A673 (cell line): ENCODE data around the gene AK2. TPM values are rescaled to one million over a fixed set of nuclear protein-coding genes. Genes with fewer than 3 reads are reported as not detected.

Source experiments
- BruUV-seq: library from RNA; stranded (reverse); fragments of 400-500 nt; replicated peaks from 2 replicates; lab custom pipeline; 2021; lab: Mats Ljungman, UMichigan
- CTCF ChIA-PET: fragments of 300-600 bp; sonication (Branson Sonifier 250); formaldehyde crosslinking; loops from one replicate; lab custom pipeline; 2022; ENCODE audit warnings: antibody characterized with exemption; lab: Charles Lee
- POLR2A ChIA-PET: fragments of 300-600 bp; sonication (Branson Sonifier 250); formaldehyde crosslinking; loops from one replicate; lab custom pipeline; 2022; ENCODE audit warnings: antibody characterized with exemption; ENCODE audit not compliant: low non-redundant PET; lab: Charles Lee
- DNase-seq: peaks from one replicate; pipeline ENCODE4 v3.0.0-alpha.2; 2015; ENCODE audit warnings: low spot score
- H3K27ac ChIP-seq: fragments of 200-600 bp; sonication (generic); 2 replicates; pipeline ENCODE4 v1.5.1; 2016; ENCODE audit warnings: mixed run types, low read depth, mild to moderate bottlenecking, mixed read lengths, antibody characterized with exemption, low read length; ENCODE audit not compliant: poor library complexity, severe bottlenecking
- H3K27me3 ChIP-seq: fragments of 200-600 bp; sonication (generic); replicated peaks from 2 replicates; pipeline ENCODE4 v1.6.1; 2017; ENCODE audit warnings: mixed run types, low read depth, mild to moderate bottlenecking, mixed read lengths, antibody characterized with exemption, low read length; ENCODE audit not compliant: insufficient read depth, poor library complexity
- H3K36me3 ChIP-seq: fragments of 200-600 bp; sonication (generic); 2 replicates; pipeline ENCODE4 v1.6.1; 2016; ENCODE audit warnings: mixed run types, mild to moderate bottlenecking, mixed read lengths, antibody characterized with exemption, low read length; ENCODE audit not compliant: insufficient read depth, poor library complexity, severe bottlenecking
- H3K4me1 ChIP-seq: fragments of 200-600 bp; sonication (generic); 2 replicates; pipeline ENCODE4 v1.6.1; 2017; ENCODE audit warnings: mixed run types, mild to moderate bottlenecking, mixed read lengths, antibody characterized with exemption, low read length; ENCODE audit not compliant: insufficient read depth, poor library complexity, severe bottlenecking
- H3K4me3 ChIP-seq: fragments of 200-600 bp; sonication (generic); 2 replicates; pipeline ENCODE4 v1.5.1; 2016; ENCODE audit warnings: low read depth, mixed run types, mild to moderate bottlenecking, mixed read lengths, low read length; ENCODE audit not compliant: poor library complexity, severe bottlenecking
- H3K9me3 ChIP-seq: fragments of 200-600 bp; sonication (generic); 2 replicates; pipeline ENCODE4 v1.6.1; 2016; ENCODE audit warnings: mixed run types, low read depth, mild to moderate bottlenecking, mixed read lengths, antibody characterized with exemption, low read length; ENCODE audit not compliant: poor library complexity, severe bottlenecking
- EZH2 ChIP-seq: fragments of 200-600 bp; sonication (generic); IDR thresholded peaks from 2 replicates; pipeline ENCODE4 v1.6.1; 2017; ENCODE audit warnings: borderline replicate concordance, low read depth, mild to moderate bottlenecking, mixed read lengths, antibody characterized with exemption, low read length; ENCODE audit not compliant: poor library complexity, severe bottlenecking
- intact Hi-C: fragments of 100-400 bp; cut with micrococcal nuclease; formaldehyde crosslinking; loops from one replicate; pipeline ENCODE4 v1.10.0; 2022; ENCODE audit not compliant: unreplicated experiment
- total RNA-seq: library from RNA; stranded (reverse); gene quantifications from 2 replicates; pipeline ENCODE4 v1.2.3, GENCODE V29; 2021
- TF ChIP-seq, protein P1 (sequence below): fragments of 300-800, 200-600 bp; sonication (generic); conservative IDR thresholded peaks from 2 replicates; pipeline ENCODE4 v1.5.1; 2017; ENCODE audit warnings: low read depth, mild to moderate bottlenecking, antibody characterized with exemption, low read length, moderate library complexity, mixed read lengths

AK2 gene
- total RNA-seq, 1 experiment from 2014 or later: 196 TPM

DNA sequence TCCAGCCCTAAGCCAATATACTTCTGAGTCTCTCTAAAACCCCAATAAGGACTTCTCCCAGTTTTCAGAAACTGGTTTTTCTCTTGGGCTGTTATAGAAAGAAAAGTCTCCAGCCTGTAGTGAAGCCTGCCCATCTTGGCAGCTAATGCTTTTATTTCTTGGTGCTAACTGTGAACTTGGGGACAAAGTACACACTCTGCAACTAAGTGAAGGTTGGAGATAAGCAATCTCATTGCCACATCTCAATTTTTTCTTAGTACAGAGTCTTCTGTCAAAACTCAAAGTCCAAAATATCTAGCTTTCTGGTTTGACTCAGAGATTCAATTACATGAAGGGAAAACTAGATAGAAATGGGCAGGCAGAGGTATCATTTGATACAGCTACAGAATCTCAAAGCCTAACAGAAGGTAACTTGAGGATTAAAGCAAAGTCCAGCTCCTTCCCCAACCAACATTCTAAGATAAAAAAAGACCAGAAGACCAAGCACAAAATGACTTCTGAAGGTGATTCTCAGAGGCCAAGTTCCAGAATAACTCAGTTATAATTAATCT is 14.0 kb downstream of the AK2 start:
- Histone ChIP-seq H3K36me3 (peaks cover 52% of the 10 kb centered on the region), H3K4me1 (peaks cover 26% of the 10 kb centered on the region), H3K27me3 (no peaks in the 10 kb centered on the region), H3K9me3 (no peaks in the 10 kb centered on the region), H3K4me3 (no peak overlapping the region), H3K27ac (no peak overlapping the region)
- BruUV-seq: no TSS peak
- no peak for TF ChIP-seq EZH2
- TF ChIP-seq, protein P1, sequence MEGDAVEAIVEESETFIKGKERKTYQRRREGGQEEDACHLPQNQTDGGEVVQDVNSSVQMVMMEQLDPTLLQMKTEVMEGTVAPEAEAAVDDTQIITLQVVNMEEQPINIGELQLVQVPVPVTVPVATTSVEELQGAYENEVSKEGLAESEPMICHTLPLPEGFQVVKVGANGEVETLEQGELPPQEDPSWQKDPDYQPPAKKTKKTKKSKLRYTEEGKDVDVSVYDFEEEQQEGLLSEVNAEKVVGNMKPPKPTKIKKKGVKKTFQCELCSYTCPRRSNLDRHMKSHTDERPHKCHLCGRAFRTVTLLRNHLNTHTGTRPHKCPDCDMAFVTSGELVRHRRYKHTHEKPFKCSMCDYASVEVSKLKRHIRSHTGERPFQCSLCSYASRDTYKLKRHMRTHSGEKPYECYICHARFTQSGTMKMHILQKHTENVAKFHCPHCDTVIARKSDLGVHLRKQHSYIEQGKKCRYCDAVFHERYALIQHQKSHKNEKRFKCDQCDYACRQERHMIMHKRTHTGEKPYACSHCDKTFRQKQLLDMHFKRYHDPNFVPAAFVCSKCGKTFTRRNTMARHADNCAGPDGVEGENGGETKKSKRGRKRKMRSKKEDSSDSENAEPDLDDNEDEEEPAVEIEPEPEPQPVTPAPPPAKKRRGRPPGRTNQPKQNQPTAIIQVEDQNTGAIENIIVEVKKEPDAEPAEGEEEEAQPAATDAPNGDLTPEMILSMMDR: no peak
- ChIA-PET CTCF (no interaction called here), POLR2A (no interaction called here)
- no peak for DNase-seq
- intact Hi-C loops: no loop called here

DNA sequence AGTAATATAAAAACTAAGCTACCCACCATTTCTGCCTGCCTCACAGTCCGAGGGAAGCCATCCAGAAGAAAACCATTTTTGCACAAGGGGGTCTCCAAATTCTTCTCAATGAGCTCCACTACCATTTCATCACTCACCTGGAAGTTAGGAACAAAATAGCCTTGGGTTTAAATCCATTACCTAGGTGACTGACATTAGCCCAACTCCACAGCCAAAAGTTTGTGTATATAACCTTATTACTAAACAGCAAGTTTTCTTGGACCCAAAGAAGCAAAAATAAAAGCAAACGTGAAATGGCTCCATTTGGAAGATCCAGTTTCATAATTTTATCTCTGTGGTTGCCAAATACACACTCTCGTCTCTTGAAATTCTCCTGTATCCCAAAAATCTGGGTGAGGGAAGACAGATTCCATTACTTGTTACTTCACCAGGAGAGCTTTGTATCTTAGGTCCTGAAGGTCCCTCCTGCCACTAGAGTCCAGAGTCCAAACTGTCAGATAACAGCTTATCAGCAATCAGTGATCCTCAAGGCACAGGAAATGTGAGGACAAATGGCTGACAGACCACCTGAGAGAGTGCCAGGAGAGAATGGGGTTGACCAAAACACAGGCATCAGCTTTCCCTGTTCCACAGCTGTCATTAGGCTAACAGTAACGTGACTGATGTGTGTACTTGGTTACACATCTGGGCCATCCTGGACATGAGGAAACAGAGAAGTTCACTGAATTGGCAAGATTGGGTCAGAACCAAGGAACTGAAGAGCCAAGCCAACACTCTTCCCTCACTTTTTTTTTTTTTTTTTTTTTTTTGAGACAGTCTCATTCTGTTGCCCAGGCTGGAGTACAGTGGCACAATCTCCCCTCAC is 14.9 kb downstream of the AK2 start:
- Histone ChIP-seq H3K4me3 (no peak overlapping the region), H3K4me1 (peaks cover 21% of the 10 kb centered on the region), H3K27ac (no peak overlapping the region), H3K36me3 (peaks cover 52% of the 10 kb centered on the region), H3K27me3 (no peaks in the 10 kb centered on the region), H3K9me3 (no peaks in the 10 kb centered on the region)
- CTCF ChIA-PET: interaction anchor here (0.5 kb wide), 1 partner anchor 501 kb away, joined by 4 read pairs; no protein-coding TSS in a partner anchor
- POLR2A ChIA-PET: no interaction called here
- DNase-seq: no peak
- intact Hi-C loops: no loop called here
- TF ChIP-seq, protein P1: no peak
- TSS peak; percentile 13 for BruUV-seq

GRCh38 chr1:33018112-33018511 is 18.6 kb downstream of the AK2 start:
- ChIA-PET CTCF (no interaction called here), POLR2A (no interaction called here)
- BruUV-seq: no TSS peak
- no peak for TF ChIP-seq EZH2
- Histone ChIP-seq H3K9me3 (no peaks in the 10 kb centered on the region), H3K27me3 (no peaks in the 10 kb centered on the region), H3K4me1 (no peaks in the 10 kb centered on the region), H3K4me3 (no peak overlapping the region), H3K27ac (no peak overlapping the region), H3K36me3 (peaks cover 67% of the 10 kb centered on the region)
- intact Hi-C loops: no loop called here
- DNase-seq: no peak
